Measurements from ENCODE around the gene PSENEN. TPM values are rescaled to one million over a fixed set of nuclear protein-coding genes. Genes with fewer than 3 reads are reported as not detected.

PSENEN gene
- total RNA-seq, 3 donors from 2014 or later: 37.4 to 54.1 (median 54.0) TPM

- peaks cover 17 to 19% of the 10 kb centered on the region in 2 donors for H3K4me1 ChIP-seq
- peak overlapping the region; percentile 88 to 93 for H3K27ac ChIP-seq
- TF ChIP-seq POLR2A (IDR thresholded peaks at IDR 0.05): no peak
- TF ChIP-seq CTCF (IDR thresholded peaks at IDR 0.05): no peak
- TF ChIP-seq POLR2AphosphoS5 (IDR thresholded peaks at IDR 0.05): no peak
- H3K27me3 ChIP-seq: no peaks in the 10 kb centered on the region
- H3K4me3 ChIP-seq: peak overlapping the region; percentile 76 to 93 (median 90)
- H3K9me3 ChIP-seq: no peaks in the 10 kb centered on the region
- DNase-seq (ENCODE audit: low spot score in 2 of 2): no peak
- intact Hi-C loops (cut with DNase I; ENCODE audit: low total_unique reads): no loop called here
- H3K36me3 ChIP-seq: no peaks in the 10 kb centered on the region
Observed at GRCh38 chr19:35718345-35719041, 27.0 kb upstream of the PSENEN start.

- H3K4me1 ChIP-seq: peaks cover 17 to 19% of the 10 kb centered on the region in 2 donors
- TF ChIP-seq POLR2AphosphoS5 (IDR thresholded peaks at IDR 0.05) (no peak), POLR2A (IDR thresholded peaks at IDR 0.05) (no peak), CTCF (IDR thresholded peaks at IDR 0.05) (no peak)
- intact Hi-C loops (cut with DNase I; ENCODE audit: low total_unique reads): no loop called here
- H3K4me3 ChIP-seq: peak overlapping the region in 1 of 3 donors; percentile 93
- H3K36me3 ChIP-seq: peaks cover 4% of the 10 kb centered on the region
- peak overlapping the region; percentile 88 to 93 for H3K27ac ChIP-seq
- DNase-seq (ENCODE audit: low spot score in 2 of 2): no peak
- H3K9me3 ChIP-seq: no peaks in the 10 kb centered on the region
- H3K27me3 ChIP-seq: no peaks in the 10 kb centered on the region
Observed at GRCh38 chr19:35719402-35720162, 25.9 kb upstream of the PSENEN start.

- no peak for TF ChIP-seq POLR2A (IDR thresholded peaks at IDR 0.05)
- no peak for TF ChIP-seq CTCF (IDR thresholded peaks at IDR 0.05)
- TF ChIP-seq POLR2AphosphoS5 (IDR thresholded peaks at IDR 0.05): no peak
- peaks cover 8% of the 10 kb centered on the region for H3K36me3 ChIP-seq
- DNase-seq (ENCODE audit: low spot score in 2 of 2): no peak
- peak overlapping the region in 1 of 3 donors; percentile 93 for H3K4me3 ChIP-seq
- no peaks in the 10 kb centered on the region for H3K9me3 ChIP-seq
- H3K27ac ChIP-seq: no peak overlapping the region
- peaks cover 17 to 19% of the 10 kb centered on the region in 2 donors for H3K4me1 ChIP-seq
- no peaks in the 10 kb centered on the region for H3K27me3 ChIP-seq
- intact Hi-C loops (cut with DNase I; ENCODE audit: low total_unique reads): no loop called here
Observed at GRCh38 chr19:35720163-35720524, 25.3 kb upstream of the PSENEN start.

- H3K4me1 ChIP-seq: peaks cover 13 to 16% of the 10 kb centered on the region in 2 donors
- no peak overlapping the region for H3K4me3 ChIP-seq
- no peak overlapping the region for H3K27ac ChIP-seq
- DNase-seq (ENCODE audit: low spot score in 2 of 2): no peak
- H3K27me3 ChIP-seq: no peaks in the 10 kb centered on the region
- no peak for TF ChIP-seq POLR2A (IDR thresholded peaks at IDR 0.05)
- no peak for TF ChIP-seq POLR2AphosphoS5 (IDR thresholded peaks at IDR 0.05)
- no peak for TF ChIP-seq CTCF (IDR thresholded peaks at IDR 0.05)
- intact Hi-C loops (cut with DNase I; ENCODE audit: low total_unique reads): no loop called here
- peaks cover 8% of the 10 kb centered on the region for H3K36me3 ChIP-seq
- no peaks in the 10 kb centered on the region for H3K9me3 ChIP-seq
Observed at GRCh38 chr19:35720648-35721047, 24.8 kb upstream of the PSENEN start.

DNA sequence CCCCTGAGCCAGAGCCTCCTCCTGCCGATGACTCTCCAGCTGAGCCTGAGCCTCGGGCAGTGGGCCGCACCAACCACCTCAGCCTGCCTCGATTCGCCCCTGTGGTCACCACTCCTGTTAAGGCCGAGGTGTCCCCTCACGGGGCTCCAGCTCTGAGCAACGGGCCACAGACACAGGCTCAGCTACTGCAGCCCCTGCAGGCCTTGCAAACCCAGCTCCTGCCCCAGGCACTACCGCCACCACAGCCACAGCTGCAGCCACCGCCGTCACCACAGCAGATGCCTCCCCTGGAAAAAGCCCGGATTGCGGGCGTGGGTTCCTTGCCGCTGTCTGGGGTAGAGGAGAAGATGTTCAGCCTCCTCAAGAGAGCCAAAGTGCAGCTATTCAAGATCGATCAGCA lies 24.1 kb upstream of the PSENEN start:
- peaks cover 8% of the 10 kb centered on the region for H3K36me3 ChIP-seq
- intact Hi-C loops (cut with DNase I; ENCODE audit: low total_unique reads): no loop called here
- no peaks in the 10 kb centered on the region for H3K9me3 ChIP-seq
- TF ChIP-seq POLR2AphosphoS5 (IDR thresholded peaks at IDR 0.05) (no peak), CTCF (IDR thresholded peaks at IDR 0.05) (no peak), POLR2A (IDR thresholded peaks at IDR 0.05) (no peak)
- H3K4me1 ChIP-seq: peaks cover 9 to 11% of the 10 kb centered on the region in 2 donors
- H3K27me3 ChIP-seq: no peaks in the 10 kb centered on the region
- no peak overlapping the region for H3K27ac ChIP-seq
- H3K4me3 ChIP-seq: no peak overlapping the region
- DNase-seq (ENCODE audit: low spot score in 2 of 2): no peak
